RCC 7860 (cell line): ENCODE measurements around the gene PNMA8B.
"Not testable (repeated sequence)": the region's sequence is repeated elsewhere in the genome, so short reads cannot be mapped to it uniquely, and the experiment has no call there.

Experiments
- DNase-seq: peaks from one replicate; pipeline ENCODE4 v3.0.0-alpha.2; 2015; ENCODE audit warnings: low spot score
- FAIRE-seq: peaks from 2 replicates; lab custom pipeline; 2012; peaks lifted over from hg19 to GRCh38; lab: Jason Lieb, UNC

PNMA8B gene

DNA sequence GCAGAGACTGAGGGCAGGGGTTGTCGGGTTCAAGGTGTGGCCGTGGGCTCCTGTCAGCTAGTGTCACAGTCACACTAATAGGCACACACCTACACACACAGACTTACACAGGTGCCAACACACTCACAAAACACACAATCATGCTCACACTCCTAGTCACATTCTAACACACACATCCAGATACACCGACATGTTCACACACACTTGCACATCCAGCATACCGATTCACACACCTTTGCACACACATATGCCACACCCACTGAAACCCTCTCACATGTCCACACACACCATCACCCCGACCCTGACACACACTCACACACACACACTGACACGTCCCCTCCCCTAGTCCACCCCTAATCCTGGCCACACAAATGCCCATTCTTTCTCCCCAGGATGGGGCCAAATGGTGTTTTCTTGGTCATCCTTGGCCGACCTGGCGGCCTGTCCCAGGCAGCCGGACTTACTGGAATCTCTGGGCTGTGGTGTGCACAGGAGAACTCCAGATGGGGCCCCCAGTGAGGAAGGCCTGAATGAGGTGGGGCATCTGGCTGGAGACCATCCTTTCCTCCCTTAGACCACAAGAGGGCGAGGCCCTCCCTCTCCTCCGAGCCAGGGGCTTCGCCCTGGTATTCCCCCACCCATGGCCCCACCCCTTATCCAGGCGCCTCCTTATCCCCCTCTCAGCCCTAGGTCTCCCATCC, 19.1 kb upstream of the PNMA8B start:
- no peak for FAIRE-seq
- DNase-seq, result no peak

- FAIRE-seq, result no peak
- DNase-seq, result peak; percentile 37
These were observed 18.0 kb upstream of the PNMA8B start for GRCh38 chr19:46513461-46514236.

GRCh38 chr19:46511237-46511636, 15.6 kb upstream of the PNMA8B start:
- no peak for DNase-seq
- no peak for FAIRE-seq

DNA sequence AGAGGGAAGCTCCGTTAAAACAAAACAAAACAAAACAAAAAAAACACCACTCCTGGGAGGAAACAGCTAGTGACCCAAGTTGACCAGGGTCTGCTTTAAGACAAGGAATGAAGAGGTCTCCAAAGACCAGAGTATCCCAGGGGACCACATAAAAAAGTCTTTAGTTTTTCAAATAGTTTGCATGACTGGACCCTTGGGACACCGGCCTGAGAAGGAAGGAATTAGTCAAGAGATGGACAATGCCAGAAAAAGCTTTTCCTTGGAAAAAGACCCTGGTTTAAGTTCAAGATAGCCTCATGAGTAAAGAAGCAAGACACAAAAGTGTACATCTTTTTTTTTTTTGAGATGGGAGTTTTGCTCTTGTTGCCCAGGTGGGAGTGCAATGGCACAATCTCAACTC, 12.5 kb upstream of the PNMA8B start:
- DNase-seq, result no peak
- no peak for FAIRE-seq

DNA sequence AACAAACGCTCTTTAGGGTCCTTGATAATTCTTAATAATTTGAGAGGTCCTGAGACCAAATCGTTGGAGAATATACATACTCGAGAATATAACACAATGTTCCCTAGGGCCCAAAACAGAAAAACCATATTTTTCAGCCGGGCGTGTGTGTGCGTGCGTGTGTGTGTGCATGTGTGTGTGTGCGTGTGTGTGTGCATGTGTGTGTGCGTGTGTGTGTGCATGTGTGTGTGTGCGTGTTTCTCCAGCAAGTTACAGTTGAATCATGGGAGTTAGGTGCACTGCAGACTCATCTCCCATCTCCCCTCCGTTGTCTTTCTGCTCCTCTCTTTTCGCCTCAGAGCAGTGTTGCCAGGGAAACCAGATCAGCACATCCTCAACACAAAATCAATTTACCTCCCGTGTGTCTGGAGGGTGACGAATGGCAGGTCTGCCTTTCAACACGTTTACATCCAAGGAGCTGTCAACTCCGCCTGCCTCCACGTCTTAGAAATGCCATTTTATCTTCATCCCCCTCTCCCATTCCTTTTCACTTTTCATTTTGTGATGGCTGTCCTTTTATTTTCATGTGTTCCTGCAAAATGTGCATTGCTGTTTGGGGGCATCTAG, 8.3 kb upstream of the PNMA8B start:
- FAIRE-seq (no peak), DNase-seq (no peak)

GRCh38 chr19:46502891-46503290, 7.2 kb upstream of the PNMA8B start:
- DNase-seq (no peak), FAIRE-seq (no peak)

- FAIRE-seq (no peak), DNase-seq (no peak)
These were observed 4.0 kb upstream of the PNMA8B start for GRCh38 chr19:46499692-46500091.

DNA sequence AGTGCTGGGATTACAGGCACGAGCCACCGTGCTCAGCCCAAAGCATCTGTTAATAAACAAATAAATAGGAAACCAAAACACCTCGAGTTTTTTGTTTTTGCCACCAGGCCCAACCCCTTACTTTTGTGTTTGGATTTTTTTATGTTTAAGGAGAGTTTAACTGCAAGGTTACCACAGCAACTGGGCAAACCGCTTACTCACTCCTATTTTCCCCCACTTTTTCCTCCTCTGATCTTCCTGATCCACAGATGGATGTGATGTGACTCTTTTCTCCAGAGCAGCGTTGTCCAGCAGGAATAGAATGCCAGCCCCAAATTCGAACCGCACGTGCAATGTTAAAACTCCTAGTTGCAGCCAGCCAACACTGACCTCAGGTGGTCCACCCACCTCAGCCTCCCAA, 2.1 kb upstream of the PNMA8B start:
- DNase-seq (no peak), FAIRE-seq (no peak)

DNA sequence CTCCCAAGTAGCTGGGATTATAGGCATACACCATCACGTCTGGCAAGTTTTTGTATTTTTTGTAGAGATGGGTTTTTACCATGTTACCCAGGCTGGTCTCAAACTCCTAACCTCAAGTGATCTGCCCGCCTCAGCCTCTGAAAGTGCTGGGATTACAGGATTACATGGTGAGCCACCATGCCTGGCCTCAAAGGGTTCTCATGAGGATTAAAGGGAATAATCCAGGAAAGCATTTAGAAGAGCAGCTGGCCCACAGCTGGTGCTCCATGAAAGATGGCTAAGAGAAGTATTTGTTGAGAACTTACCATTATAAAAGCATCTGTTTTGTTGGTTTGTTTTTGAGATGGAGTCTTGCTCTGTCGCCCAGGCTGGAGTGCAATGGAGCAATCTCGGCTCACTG, 1.2 kb upstream of the PNMA8B start:
- FAIRE-seq, DNase-seq: not testable (repeated sequence)

GRCh38 chr19:46496304-46496703, 637 bp upstream of the PNMA8B start:
- no peak for FAIRE-seq
- DNase-seq, result no peak

- no peak for DNase-seq
- FAIRE-seq, result no peak
These were observed 504 bp downstream of the PNMA8B start for GRCh38 chr19:46494941-46495785.

GRCh38 chr19:46494146-46494940, 1.3 kb downstream of the PNMA8B start:
- DNase-seq (no peak), FAIRE-seq (no peak)

DNA sequence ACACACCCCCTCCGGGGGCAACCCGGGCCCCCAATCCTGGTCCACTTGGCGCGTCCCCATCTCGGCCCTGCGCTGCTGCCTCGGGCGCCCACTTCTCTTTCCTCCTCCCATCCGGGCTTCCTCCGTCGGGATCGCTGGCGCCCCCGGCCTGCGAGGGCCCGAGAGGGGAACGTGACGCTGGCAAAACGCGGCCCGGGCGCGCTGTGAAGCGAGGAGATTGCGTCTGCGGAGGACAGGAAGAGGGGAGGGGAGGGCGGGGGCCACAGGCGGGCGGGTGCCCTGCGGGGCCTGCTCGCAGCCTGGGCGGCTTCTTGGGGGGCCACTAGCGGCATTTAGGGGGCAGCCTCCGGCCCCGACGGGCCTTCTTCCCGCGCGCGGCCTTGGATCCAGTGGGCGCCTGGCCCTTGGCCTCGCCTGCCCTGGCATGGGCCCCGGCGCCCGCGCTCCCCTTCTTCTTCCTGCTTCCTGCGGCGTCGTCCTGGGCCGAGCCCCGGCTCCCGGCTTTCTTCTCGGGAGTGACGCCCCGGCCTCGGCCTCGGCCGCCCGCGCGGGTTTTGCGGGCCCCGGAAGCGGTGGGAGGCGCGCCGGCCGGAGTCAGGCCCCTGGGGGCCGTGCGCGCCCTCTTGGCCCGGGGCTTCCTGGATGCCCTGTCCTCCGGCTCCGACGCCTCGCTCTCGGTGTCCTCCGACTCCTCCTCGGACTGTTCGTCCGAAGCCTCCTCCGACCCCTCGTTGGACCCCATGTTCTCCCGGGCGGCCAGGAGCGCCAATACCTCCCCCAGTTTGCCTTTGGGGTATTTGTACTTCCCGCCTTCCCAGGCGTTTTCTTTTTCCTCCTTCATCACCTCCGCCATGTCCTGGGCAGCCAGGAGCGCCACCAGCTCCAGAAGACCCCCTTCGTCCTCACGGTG, 2.2 kb downstream of the PNMA8B start:
- no peak for DNase-seq
- no peak for FAIRE-seq

DNA sequence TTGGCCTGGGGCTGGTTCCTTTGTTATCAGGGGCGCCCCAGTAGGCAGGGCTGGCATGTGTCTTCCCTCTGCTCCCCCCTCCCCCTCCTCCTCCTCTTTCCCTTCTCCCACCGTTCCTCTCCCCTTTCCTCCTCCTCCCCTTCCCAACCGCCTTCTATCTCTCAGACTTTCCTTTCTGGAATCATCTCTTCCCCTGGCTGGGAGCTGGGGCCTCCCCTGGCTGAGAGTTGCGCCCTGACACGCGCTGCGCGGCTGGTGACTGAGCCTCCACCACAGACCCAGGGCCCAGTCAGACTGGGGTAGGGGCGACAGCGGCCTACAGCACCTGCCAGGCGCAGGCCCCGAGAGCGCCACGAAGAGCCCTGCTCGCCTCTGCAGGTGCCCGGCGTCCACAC, 2.8 kb downstream of the PNMA8B start:
- DNase-seq (no peak), FAIRE-seq (no peak)

DNA sequence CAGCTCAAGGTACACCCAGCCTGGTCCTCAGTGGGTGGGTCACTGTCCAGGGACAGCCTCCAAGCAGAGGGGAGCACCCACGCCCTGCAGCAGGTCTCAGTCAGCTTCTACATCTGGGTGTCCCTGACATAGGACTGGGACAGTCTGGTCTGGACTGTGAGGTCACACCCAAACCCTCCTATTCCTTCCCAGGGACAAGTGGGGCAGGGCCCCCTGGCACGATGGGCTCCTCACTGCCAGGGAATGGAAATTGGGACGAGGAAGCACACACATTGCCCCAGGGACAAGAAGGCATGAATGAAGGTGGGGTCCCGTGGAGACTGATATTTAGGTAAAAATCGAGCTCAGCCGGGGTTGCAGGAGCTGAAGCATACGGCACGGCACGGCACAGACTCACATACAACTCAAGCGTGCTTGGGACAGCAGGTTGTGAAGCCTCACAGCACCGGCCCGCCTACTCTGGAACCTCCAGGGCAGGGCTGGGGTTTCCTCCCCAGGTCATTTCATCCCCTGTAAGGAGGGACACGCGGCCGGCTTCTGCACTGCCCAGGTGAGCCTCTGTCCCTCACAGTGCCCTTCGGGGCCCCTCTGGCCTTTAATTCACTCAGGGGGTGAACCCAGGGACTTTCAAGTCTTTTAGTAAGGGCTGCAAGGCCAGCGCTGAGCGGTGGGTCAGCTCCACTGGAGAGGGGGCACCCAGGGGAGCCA, 3.5 kb downstream of the PNMA8B start:
- no peak for FAIRE-seq

DNA sequence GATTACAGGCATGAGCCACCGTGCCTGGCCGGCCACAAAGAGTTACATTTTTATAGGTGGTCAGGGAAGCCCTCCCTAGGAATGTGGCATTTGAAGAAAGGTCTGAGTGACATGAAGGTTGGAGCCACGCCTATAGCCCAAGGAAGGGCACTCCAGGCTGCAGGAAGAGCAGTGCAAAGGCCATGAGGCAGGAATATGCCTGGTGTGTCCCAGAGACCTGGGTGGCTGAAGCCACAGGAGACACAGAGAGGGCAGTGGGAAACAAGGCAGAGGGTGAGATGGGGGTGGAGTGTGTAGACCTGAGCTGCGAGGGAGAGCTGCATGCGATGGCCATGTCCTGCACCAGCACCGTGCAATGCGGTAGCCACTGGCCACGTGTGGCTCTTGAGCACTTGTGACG, 4.9 kb downstream of the PNMA8B start:
- no peak for FAIRE-seq
- no peak for DNase-seq

More for the DNA sequence above, 3.5 kb downstream of the PNMA8B start:
- DNase-seq, result no peak

DNA sequence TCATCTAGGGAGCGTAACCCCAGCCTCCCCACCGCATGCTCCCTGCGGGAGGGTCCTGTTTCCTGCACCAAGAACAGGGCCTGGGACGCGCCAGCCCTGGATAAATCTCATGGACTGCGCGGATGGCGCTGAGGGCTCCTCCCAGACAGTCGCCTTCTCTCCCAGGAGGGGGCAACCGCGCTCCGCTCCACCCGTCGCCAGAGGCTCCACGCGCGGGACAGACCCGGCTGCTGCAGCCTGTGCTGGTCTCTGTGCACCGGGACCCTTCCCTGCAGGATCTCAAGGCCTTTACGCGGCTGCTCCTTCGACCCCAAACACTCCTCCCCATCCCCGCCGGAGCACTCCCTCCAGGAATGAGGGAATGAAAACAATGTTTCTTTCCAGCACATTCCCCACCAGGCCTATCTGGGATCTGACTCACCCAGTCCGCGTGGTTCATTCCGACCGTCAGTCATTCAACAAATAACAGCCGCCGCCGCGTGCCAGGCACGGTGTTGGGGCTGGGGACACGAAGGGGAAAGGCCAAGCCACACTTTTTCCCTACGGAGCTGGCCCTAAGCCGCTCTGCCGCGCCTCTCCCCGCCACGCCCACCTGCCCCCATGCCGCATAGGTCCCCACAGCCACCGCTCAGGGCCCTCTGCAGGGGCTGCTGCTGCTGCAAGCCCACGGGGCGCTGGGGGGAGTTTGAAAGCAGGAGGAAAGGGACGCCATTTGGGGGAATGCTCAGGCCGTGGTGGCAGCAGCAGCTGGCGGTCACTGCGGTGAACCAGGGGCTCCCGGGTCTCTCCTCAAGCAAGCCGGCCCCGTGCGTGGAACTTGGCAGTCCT, 6.0 kb downstream of the PNMA8B start:
- DNase-seq (no peak), FAIRE-seq (no peak)

- no peak for FAIRE-seq
These were observed 7.1 kb downstream of the PNMA8B start for GRCh38 chr19:46488551-46488950.

More at GRCh38 chr19:46488551-46488950, 7.1 kb downstream of the PNMA8B start:
- DNase-seq, result no peak
